HG03039 (cell line): ENCODE data around the gene HAUS2.

ENCODE experiments used
- ATAC-seq: cut with Tn5 transposase; IDR thresholded peaks from one replicate; pipeline ENCODE4 v1.9.1; 2021; ENCODE audit warnings: mild to moderate bottlenecking, moderate library complexity; ENCODE audit not compliant: unreplicated experiment

Gene HAUS2

DNA sequence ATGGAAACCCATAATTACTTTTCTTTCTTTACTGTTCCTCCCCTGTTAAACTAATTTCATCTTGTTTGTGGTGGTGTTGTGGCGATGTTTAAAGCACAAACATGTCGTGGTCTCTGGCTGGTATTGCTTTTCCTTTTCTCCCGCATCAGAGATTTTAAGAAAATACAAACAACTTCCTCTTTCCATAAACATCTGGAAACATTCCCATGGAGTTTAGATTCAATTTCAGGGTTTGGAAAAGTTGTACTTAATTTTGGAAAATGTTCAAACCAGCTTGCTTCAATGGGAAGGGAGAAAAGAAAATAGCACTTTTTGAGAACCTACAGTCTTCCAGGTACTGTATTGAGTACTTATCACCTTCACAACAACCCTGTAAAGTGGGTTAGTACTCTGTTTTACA, 57.2 kb downstream of the HAUS2 start:
- no peak for ATAC-seq

DNA sequence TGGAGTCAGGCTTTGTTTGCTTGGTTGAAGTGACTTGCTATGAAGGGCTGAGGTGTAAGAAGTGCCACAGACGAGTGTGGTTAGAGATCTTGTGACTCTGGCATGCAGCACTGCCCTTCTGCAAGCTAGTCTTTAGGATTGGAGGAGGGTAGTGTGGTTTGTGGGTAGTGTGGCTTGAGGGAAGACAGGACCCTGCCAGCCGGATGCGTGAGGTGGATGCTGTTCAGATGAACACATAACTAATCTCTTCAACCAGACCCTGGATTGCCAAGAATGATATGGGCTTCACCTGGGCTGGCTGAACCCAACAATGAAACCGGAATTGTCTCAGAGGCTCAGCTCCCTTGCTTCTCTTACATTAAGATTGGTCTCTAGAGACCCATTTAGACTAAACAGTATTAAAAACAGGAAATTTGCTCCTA, 59.5 kb downstream of the HAUS2 start:
- no peak for ATAC-seq

DNA sequence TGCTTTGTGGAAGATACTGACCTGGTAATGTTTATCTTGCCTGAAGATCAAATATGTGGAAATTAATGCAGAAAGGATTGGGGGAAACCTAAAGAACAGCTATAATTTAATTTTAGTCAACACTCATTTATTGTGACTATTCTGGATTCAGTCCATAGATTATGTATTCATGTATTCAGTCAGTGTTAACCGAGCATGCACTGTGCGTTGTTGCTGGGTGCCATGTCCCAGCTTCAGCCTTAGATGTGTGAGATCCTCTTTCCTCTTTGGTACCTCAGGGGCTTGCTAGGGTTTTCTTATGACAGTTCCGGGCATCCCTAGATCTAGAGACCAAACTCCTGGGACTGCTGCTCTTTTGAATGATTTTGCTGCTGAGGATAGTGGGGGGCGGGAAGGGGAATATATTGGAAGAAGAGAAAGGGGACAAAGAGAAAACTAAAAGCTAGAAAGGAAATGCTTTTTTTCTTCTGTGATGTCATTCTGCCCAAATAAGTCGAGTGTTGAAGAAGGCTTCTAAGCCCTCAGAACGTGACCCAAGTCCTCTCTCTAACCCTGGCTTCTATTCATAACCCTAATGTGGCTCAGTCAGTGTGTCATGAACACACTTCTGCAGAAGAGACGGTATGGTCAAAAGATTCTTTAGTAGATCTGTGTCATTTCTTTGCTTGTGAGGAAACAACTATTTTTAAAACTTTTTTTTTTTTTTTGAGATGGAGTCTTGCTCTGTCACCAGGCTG, 60.3 kb downstream of the HAUS2 start:
- ATAC-seq = no peak

DNA sequence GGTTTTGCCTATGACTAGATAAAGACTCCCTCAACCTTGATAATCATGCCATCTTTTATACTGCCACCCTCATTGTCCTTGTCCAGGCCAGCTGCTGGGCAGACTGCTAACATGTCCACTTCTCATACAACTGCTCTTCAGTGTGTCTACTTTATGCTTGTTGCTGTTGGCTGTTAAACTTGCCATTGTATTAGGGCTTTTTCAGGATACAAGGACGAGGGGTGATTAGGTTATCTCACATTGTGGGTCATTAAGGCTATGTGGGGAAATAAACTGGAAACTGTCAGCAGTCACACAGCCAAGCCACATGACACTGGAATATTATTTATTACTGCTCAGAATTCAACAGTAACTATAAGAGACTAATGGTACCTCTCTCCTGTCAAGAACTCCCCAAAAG, 62.9 kb downstream of the HAUS2 start:
- no peak for ATAC-seq

DNA sequence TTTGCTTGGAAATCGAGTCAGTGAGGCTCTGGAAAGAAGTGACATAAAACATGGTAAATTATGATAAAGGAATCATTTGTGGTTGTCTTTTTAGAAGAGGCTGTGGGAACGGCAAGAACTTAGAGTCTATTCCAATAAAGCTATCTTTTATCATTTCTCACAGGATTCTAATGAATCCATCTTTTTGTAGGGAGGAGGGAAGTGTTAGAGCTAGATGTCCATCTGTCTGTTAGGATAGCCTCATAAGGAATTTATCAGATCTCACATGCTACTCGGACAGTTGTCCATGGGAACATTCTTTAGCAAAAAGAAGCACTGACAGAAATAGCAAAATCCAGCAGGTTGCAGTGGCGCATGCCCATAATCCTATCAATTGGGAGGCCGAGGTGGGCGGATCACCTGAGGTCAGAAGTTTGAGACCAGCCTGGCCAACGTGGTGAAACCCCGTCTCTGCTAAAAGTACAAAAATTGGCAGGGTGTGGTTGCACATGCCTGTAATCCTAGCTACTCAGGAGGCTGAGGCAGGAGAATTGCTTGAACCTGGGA, 63.8 kb downstream of the HAUS2 start:
- no peak for ATAC-seq

DNA sequence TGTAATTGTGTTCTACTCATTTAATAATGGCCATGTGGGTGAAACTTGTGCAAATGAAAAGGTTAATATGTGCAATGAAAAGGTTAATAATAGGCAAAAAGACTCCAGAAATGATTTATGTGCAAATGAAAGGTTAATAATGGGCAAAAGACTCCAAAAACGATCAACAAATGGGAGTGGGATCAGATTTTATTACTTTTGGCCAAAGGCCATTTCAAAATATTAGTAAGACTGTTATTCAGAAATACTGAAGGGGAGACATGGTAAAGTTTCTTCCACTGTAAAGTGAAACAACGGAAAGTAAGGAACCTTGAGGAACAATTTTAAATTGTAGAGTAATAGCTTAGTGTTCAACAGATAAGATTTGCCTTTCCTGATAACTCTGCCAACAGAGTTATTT, 67.5 kb downstream of the HAUS2 start:
- no peak for ATAC-seq
